ENCODE measurements around the gene FAM90A26.
"Not testable (repeated sequence)": the region's sequence is repeated elsewhere in the genome, so short reads cannot be mapped to it uniquely, and the experiment has no call there.

- TF ChIP-seq CTCF (IDR thresholded peaks at IDR 0.05); POLR2AphosphoS5 (IDR thresholded peaks at IDR 0.05; ENCODE audit: low read depth, low read length): not testable (repeated sequence)
These were observed 54.4 kb downstream of the FAM90A26 start, which contains the start of gene USP17L13 for GRCh38 chr4:9224596-9224995.
